Activated naive CD4-positive, alpha-beta T cell treated with anti-CD3 and anti-CD28 coated beads, Interleukin-2, amount 50 U/mL, for 16 hours (primary cell): ENCODE data around the gene NNMT.

ENCODE experiments used
- DNase-seq: peaks from one replicate; pipeline ENCODE4 v3.0.0-alpha.2; 2020

The NNMT gene

GRCh38 chr11:114353443-114353842 lies 57.2 kb downstream of the NNMT start:
- DNase-seq, result no peak

- DNase-seq, result no peak
Observed at GRCh38 chr11:114354076-114354475, 57.9 kb downstream of the NNMT start.

GRCh38 chr11:114358716-114359115 lies 62.5 kb downstream of the NNMT start:
- DNase-seq, result no peak

GRCh38 chr11:114359342-114359741 lies 63.1 kb downstream of the NNMT start:
- no peak for DNase-seq

- no peak for DNase-seq
Observed at GRCh38 chr11:114362326-114362725, 66.1 kb downstream of the NNMT start.

- no peak for DNase-seq
Observed at GRCh38 chr11:114362958-114363357, 66.8 kb downstream of the NNMT start.
